ENCODE measurements around the gene KLK11.

DNA sequence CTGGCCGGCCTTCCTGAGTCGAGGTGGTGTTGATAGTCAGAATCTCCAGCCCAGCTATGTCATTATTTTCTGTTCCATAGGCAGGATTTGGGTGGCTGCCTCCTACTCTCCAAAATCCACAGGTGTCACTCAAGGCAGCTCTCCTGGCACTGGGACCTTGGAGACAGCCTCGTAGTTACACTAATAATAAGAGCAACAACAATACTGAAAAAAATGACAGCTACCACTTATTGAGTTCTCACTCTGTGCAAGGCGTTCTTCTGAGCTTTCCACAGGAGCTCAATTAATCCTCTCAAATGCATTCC, 20.6 kb upstream of the KLK11 start:
- TF ChIP-seq CTCF (IDR thresholded peaks at IDR 0.05) (no peak), POLR2A (IDR thresholded peaks at IDR 0.05) (no peak), POLR2AphosphoS5 (IDR thresholded peaks at IDR 0.05) (no peak)
